CD14-positive monocyte (primary cell): ENCODE results near the gene FRMPD4. TPM values are rescaled to one million over a fixed set of nuclear protein-coding genes. Genes with fewer than 3 reads are reported as not detected.

Source experiments
- DNase-seq, 3 donors: peaks; one replicate each; pipeline ENCODE4 v3.0.0-alpha.2; 2011 to 2022
- H2AFZ ChIP-seq: 2 replicates; pipeline ENCODE4 v1.6.0; 2012; ENCODE audit warnings: mild to moderate bottlenecking, low read depth, low read length, inconsistent platforms; ENCODE audit not compliant: insufficient read depth, poor library complexity, severe bottlenecking
- H3K27ac ChIP-seq, 2 donors: 1 replicate in 1 of 2; 2 replicates in 1 of 2; pipeline ENCODE4 v1.5.1; 2012 to 2013; ENCODE audit warnings: low read length in 2 of 2, control low read depth in 1 of 2, inconsistent platforms in 1 of 2, low read depth in 1 of 2, mild to moderate bottlenecking in 1 of 2
- H3K27me3 ChIP-seq, 2 donors: one replicate each; pipeline versions ENCODE4 v1.6.0 to v1.6.1; 2011 to 2013; ENCODE audit warnings: low read length in 2 of 2; ENCODE audit not compliant: control insufficient read depth in 2 of 2, insufficient read depth in 2 of 2
- H3K36me3 ChIP-seq, 2 donors: replicated peaks in 1 of 2; 1 replicate in 1 of 2; 2 replicates in 1 of 2; pipeline versions ENCODE4 v1.5.1 to v1.6.1; 2012 to 2013; ENCODE audit warnings: low read length in 2 of 2, control low read depth in 1 of 2, inconsistent platforms in 1 of 2, mild to moderate bottlenecking in 1 of 2; ENCODE audit not compliant: insufficient read depth in 2 of 2, control insufficient read depth in 1 of 2
- H3K4me1 ChIP-seq, 2 donors: 1 replicate in 1 of 2; 2 replicates in 1 of 2; pipeline versions ENCODE4 v1.5.1 to v1.6.1; 2012 to 2013; ENCODE audit warnings: low read length in 2 of 2, control low read depth in 1 of 2, inconsistent platforms in 1 of 2, mild to moderate bottlenecking in 1 of 2, moderate library complexity in 1 of 2; ENCODE audit not compliant: insufficient read depth in 2 of 2, control insufficient read depth in 1 of 2
- H3K4me2 ChIP-seq: replicated peaks from 2 replicates; pipeline ENCODE3; 2012; ENCODE audit warnings: low read length, moderate library complexity, mild to moderate bottlenecking; ENCODE audit not compliant: poor library complexity, severe bottlenecking; ENCODE audit errors: extremely low read depth
- H3K4me3 ChIP-seq, 3 experiments: fragments of 200-600 bp in 1 of 3; sonication (generic) in 1 of 3; replicated peaks in 1 of 3; 1 replicate in 2 of 3; 2 replicates in 1 of 3; pipeline ENCODE4 v1.5.1; 2011 to 2013; ENCODE audit warnings: low read length in 3 of 3, mild to moderate bottlenecking in 3 of 3, control low read depth in 2 of 3, low read depth in 2 of 3, inconsistent platforms in 1 of 3, moderate library complexity in 1 of 3
- H3K79me2 ChIP-seq: 2 replicates; pipeline ENCODE4 v1.6.0; 2012; ENCODE audit warnings: mild to moderate bottlenecking, control low read depth, inconsistent platforms, low read length, moderate library complexity; ENCODE audit not compliant: insufficient read depth
- H3K9ac ChIP-seq: 2 replicates; pipeline ENCODE4 v1.6.0; 2017; ENCODE audit warnings: low read length, mild to moderate bottlenecking; ENCODE audit not compliant: insufficient read depth, poor library complexity, severe bottlenecking
- H3K9me3 ChIP-seq, 2 donors: replicated peaks in 1 of 2; 1 replicate in 1 of 2; 2 replicates in 1 of 2; pipeline versions ENCODE4 v1.5.1 to v1.6.1; 2012 to 2013; ENCODE audit warnings: low read length in 2 of 2, control low read depth in 1 of 2; ENCODE audit not compliant: control insufficient read depth in 1 of 2, insufficient read depth in 1 of 2
- H4K20me1 ChIP-seq: 2 replicates; pipeline ENCODE4 v1.6.0; 2012; ENCODE audit warnings: mild to moderate bottlenecking, low read length, control low read depth, moderate library complexity; ENCODE audit not compliant: insufficient read depth
- H3K27ac Mint-ChIP-seq, 7 donors: one replicate each; pipeline ENCODE4 v1.8.0; 2020; ENCODE audit warnings: mild to moderate bottlenecking in 7 of 7, mixed read lengths in 7 of 7, moderate library complexity in 6 of 7, inconsistent platforms in 2 of 7
- H3K27me3 Mint-ChIP-seq, 3 donors: one replicate each; pipeline ENCODE4 v1.8.0; 2021 to 2022; ENCODE audit warnings: low read depth in 3 of 3, mild to moderate bottlenecking in 3 of 3, mixed read lengths in 3 of 3, moderate library complexity in 3 of 3, inconsistent platforms in 1 of 3
- H3K36me3 Mint-ChIP-seq, 2 donors: one replicate each; pipeline ENCODE4 v1.8.0; 2020; ENCODE audit warnings: mixed read lengths in 2 of 2, inconsistent platforms in 1 of 2, mild to moderate bottlenecking in 1 of 2
- H3K4me1 Mint-ChIP-seq: one replicate; pipeline ENCODE4 v1.8.0; 2020; ENCODE audit warnings: mild to moderate bottlenecking, mixed read lengths
- H3K4me3 Mint-ChIP-seq, 2 donors: one replicate each; pipeline ENCODE4 v1.8.0; 2020; ENCODE audit warnings: mild to moderate bottlenecking in 2 of 2, mixed read lengths in 2 of 2, moderate library complexity in 1 of 2
- H3K9me3 Mint-ChIP-seq, 7 donors: one replicate each; pipeline ENCODE4 v1.8.0; 2020 to 2022; ENCODE audit warnings: mixed read lengths in 7 of 7, mild to moderate bottlenecking in 6 of 7, moderate library complexity in 6 of 7, inconsistent platforms in 2 of 7
- CTCF ChIP-seq: fragments of 200-600 bp; IDR thresholded peaks from one replicate; pipeline ENCODE4 v1.8.0; 2022; ENCODE audit warnings: antibody characterized with exemption, mild to moderate bottlenecking
- WGBS: methylation state at CpG from one replicate; pipeline ENCODE4 v1.1.5; 2013; ENCODE audit warnings: missing lambda C conversion rate; ENCODE audit not compliant: insufficient coverage; 5-methylcytosine and 5-hydroxymethylcytosine counted together
- intact Hi-C, 2 donors: fragments of 100-400 bp; cut with micrococcal nuclease; formaldehyde crosslinking; loops; one replicate each; pipeline versions ENCODE4 v1.15.0 to v1.15.1; 2023
- polyA plus RNA-seq, 3 donors: library from polyadenylated mRNA; depleted of rRNA in 1 of 3; unstranded in 2 of 3; stranded (reverse) in 1 of 3; fragments of 300-500 nt in 2 of 3; fragments of >200 nt in 1 of 3; fragmentation: Illumina TruSeq in 2 of 3; gene quantifications; 1 replicate in 2 of 3; 2 replicates in 1 of 3; pipeline ENCODE4 v1.2.3, GENCODE V29; 2012 to 2021

The FRMPD4 gene
- polyA plus RNA-seq, 3 donors: not detected

DNA sequence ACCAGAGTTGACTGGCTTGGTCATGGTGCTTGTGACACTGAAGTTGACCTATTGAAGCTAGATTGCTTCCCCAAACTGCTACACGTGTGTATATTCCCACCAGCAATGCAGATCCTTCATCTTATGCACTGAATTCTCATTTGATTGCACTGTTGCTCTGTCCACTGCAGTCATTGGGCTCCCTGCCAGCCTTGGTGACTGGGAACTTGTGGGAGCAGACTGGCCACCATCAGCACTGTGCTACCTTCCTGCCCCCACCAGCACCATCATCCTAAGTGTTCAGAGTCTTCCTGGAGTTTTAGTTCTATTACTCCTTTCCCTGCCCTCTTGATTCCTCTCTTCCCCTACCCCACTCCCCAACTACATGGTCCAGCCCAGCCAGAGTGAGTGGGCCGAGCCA, 535.2 kb downstream of the FRMPD4 start:
- no peaks in the 10 kb centered on the region for H3K4me1 ChIP-seq
- Mint-ChIP-seq H3K36me3 (no peaks in the 10 kb centered on the region), H3K27me3 (peaks cover 0 to 4% (median 0%) of the 10 kb centered on the region in 3 donors), H3K4me1 (no peaks in the 10 kb centered on the region), H3K4me3 (no peak overlapping the region), H3K27ac (no peak overlapping the region), H3K9me3 (peaks cover 3 to 7% (median 5%) of the 10 kb centered on the region in 7 donors)
- intact Hi-C loops: no loop called here
- no peak for DNase-seq
- H3K27me3 ChIP-seq: no peaks in the 10 kb centered on the region
- H3K9me3 ChIP-seq: peaks cover 0 to 17% of the 10 kb centered on the region in 2 donors
- no peak overlapping the region for H3K9ac ChIP-seq
- TF ChIP-seq CTCF: no peak
- no peaks in the 10 kb centered on the region for H3K79me2 ChIP-seq
- no peak overlapping the region for H2AFZ ChIP-seq
- no peaks in the 10 kb centered on the region for H4K20me1 ChIP-seq
- no peak overlapping the region for H3K4me3 ChIP-seq
- no peak overlapping the region for H3K4me2 ChIP-seq
- no peak overlapping the region for H3K27ac ChIP-seq
- WGBS: no CpG with 5 or more reads among the region's 2 CpGs
- H3K36me3 ChIP-seq: no peaks in the 10 kb centered on the region

DNA sequence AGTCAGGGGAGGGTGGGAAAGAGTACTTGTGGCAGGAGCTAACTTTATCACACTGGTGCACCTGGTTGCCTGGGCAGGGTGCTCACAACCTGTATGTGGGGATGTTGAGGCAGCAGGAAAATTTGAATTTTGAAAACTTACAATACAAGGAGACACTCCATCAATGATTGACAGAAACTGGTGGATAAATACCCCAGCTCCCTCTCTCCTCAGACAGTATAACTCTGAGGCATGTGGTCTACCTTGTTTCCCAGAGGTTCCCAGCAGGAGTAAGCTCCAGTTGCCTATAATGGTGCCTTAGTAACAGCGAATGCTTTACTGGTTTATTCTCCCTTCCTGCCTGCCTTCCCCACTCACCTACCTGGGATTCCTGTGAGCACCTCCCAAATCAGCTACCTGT, 541.2 kb downstream of the FRMPD4 start:
- peaks cover 0 to 8% (median 2%) of the 10 kb centered on the region in 3 donors for H3K27me3 Mint-ChIP-seq
- no peak overlapping the region for H2AFZ ChIP-seq

More for the DNA sequence above, 541.2 kb downstream of the FRMPD4 start:
- Histone ChIP-seq H3K4me2 (no peak overlapping the region), H3K27me3 (peaks cover 0 to 6% of the 10 kb centered on the region in 2 donors), H3K9ac (no peak overlapping the region), H3K79me2 (no peaks in the 10 kb centered on the region), H3K4me1 (no peaks in the 10 kb centered on the region), H3K4me3 (no peak overlapping the region), H3K9me3 (no peaks in the 10 kb centered on the region), H3K27ac (no peak overlapping the region), H3K36me3 (no peaks in the 10 kb centered on the region), H4K20me1 (no peaks in the 10 kb centered on the region)
- DNase-seq: no peak
- intact Hi-C loops: no loop called here
- WGBS: no CpG with 5 or more reads among the region's 1 CpG
- no peak for TF ChIP-seq CTCF
- Mint-ChIP-seq H3K4me3 (no peak overlapping the region), H3K9me3 (peaks cover 0 to 7% (median 4%) of the 10 kb centered on the region in 7 donors), H3K4me1 (no peaks in the 10 kb centered on the region), H3K36me3 (no peaks in the 10 kb centered on the region), H3K27ac (no peak overlapping the region)
